Upper lobe of left lung (tissue), 4 donors: ENCODE data around the gene GOLGA6L7.

ENCODE experiments used
- CTCF ChIP-seq, 6 experiments: fragments of 450-650 bp in 4 of 6; fragments of 200-600 bp in 2 of 6; sonication (generic) in 2 of 6; IDR thresholded peaks; one replicate each; pipeline ENCODE4 v1.5.1; 2016 to 2019; ENCODE audit warnings: antibody characterized with exemption in 6 of 6
- POLR2AphosphoS5 ChIP-seq, 2 donors: sonication (generic); formaldehyde crosslinking; IDR thresholded peaks; one replicate each; pipeline ENCODE4 v1.5.1; 2017; ENCODE audit warnings: antibody characterized with exemption in 2 of 2

- TF ChIP-seq CTCF (IDR thresholded peaks at IDR 0.05) (no peak), POLR2AphosphoS5 (IDR thresholded peaks at IDR 0.05) (no peak)
Measured at GRCh38 chr15:28880680-28881079, 32.2 kb upstream of the GOLGA6L7 start.
